Right ventricle myocardium inferior (tissue), 1 donor: ENCODE data around the gene C6. TPM values are rescaled to one million over a fixed set of nuclear protein-coding genes. Genes with fewer than 3 reads are reported as not detected.
"Not testable (repeated sequence)": the region's sequence is repeated elsewhere in the genome, so short reads cannot be mapped to it uniquely, and the experiment has no call there.

Experiments used
- ATAC-seq: fragments of 200-7000 bp; cut with Tn5 transposase; one replicate; pipeline ENCODE4 v1.9.1; 2020; ENCODE audit warnings: mild to moderate bottlenecking, moderate library complexity
- DNase-seq: peaks from one replicate; pipeline ENCODE4 v3.0.0; 2021; ENCODE audit errors: missing footprints
- intact Hi-C: fragments of 100-400 bp; cut with DNase I; formaldehyde crosslinking; loops from one replicate; pipeline ENCODE4 v1.11.0; 2022
- long read RNA-seq: library from polyadenylated mRNA; unstranded; transcript quantifications from one replicate; pipeline ENCODE4 v2.0.0, GENCODE V29; 2021
- total RNA-seq: library from RNA; stranded (reverse); fragmentation: NEBNext Ultra II Directional; extraction: Animal tissue kit (Norgen Biotek cat#: 25700); gene quantifications from one replicate; pipeline ENCODE4 v1.2.1, GENCODE V29; 2021
- donor health status: DM: no; HTN: yes; CAD: no; lungs with severe emphysema.

Gene C6
- 73.3 TPM for total RNA-seq
- long read RNA-seq, transcript C6-202 (18 exons, 3,551 nt), result major isoform, 32 of 42 reads
- long read RNA-seq, partial matches to known transcripts, result 2 of 42 reads
- long read RNA-seq, other reads (novel, unspliced or antisense), result 8 of 42 reads

- no peak for DNase-seq
- intact Hi-C loops, result no loop called here
- peak; percentile 79 for ATAC-seq
Observed at GRCh38 chr5:41213340-41213739, at the start of gene C6. C6 (minus strand) TSS chr5:41213532; CDS start chr5:41203230, 10,302 bp downstream.

GRCh38 chr5:41256400-41256799 lies 43.1 kb upstream of the C6 start:
- intact Hi-C loops, result no loop called here
- ATAC-seq (no peak), DNase-seq (no peak)

GRCh38 chr5:41253109-41253508 lies 39.8 kb upstream of the C6 start:
- no peak for DNase-seq
- intact Hi-C loops, result no loop called here
- ATAC-seq, result no peak

GRCh38 chr5:41252036-41252435 lies 38.7 kb upstream of the C6 start:
- intact Hi-C loops, result no loop called here

GRCh38 chr5:41250351-41250987 lies 37.1 kb upstream of the C6 start:
- intact Hi-C loops, result no loop called here
- DNase-seq (no peak), ATAC-seq (no peak)

More at GRCh38 chr5:41252036-41252435, 38.7 kb upstream of the C6 start:
- DNase-seq (no peak), ATAC-seq (no peak)

GRCh38 chr5:41247135-41247534 lies 33.8 kb upstream of the C6 start:
- DNase-seq, result no peak
- intact Hi-C loops, result no loop called here
- no peak for ATAC-seq

- DNase-seq (no peak), ATAC-seq (no peak)
- intact Hi-C loops, result no loop called here
Observed at GRCh38 chr5:41246376-41246775, 33.0 kb upstream of the C6 start.

GRCh38 chr5:41243558-41243957 lies 30.2 kb upstream of the C6 start:
- DNase-seq (no peak), ATAC-seq (no peak)
- intact Hi-C loops, result no loop called here

GRCh38 chr5:41240985-41241384 lies 27.7 kb upstream of the C6 start:
- no peak for DNase-seq
- no peak for ATAC-seq
- intact Hi-C loops, result no loop called here

- no peak for DNase-seq
- intact Hi-C loops, result no loop called here
Observed at GRCh38 chr5:41240390-41240789, 27.1 kb upstream of the C6 start.

GRCh38 chr5:41234475-41234874 lies 21.1 kb upstream of the C6 start:
- intact Hi-C loops, result no loop called here
- DNase-seq, result no peak
- ATAC-seq, result peak; percentile 44

More at GRCh38 chr5:41240390-41240789, 27.1 kb upstream of the C6 start:
- ATAC-seq, result peak; percentile 28

- intact Hi-C loops, result no loop called here
- no peak for DNase-seq
- no peak for ATAC-seq
Observed at GRCh38 chr5:41232797-41233196, 19.5 kb upstream of the C6 start.

- DNase-seq, intact Hi-C loops, ATAC-seq: not testable (repeated sequence)
Observed at GRCh38 chr5:41230276-41230675, 16.9 kb upstream of the C6 start.

- no peak for DNase-seq
- intact Hi-C loops, result no loop called here
- ATAC-seq, result no peak
Observed at GRCh38 chr5:41223962-41224361, 10.6 kb upstream of the C6 start.

- ATAC-seq, result no peak
- DNase-seq, result no peak
- intact Hi-C loops, result no loop called here
Observed at GRCh38 chr5:41219658-41220269, 6.4 kb upstream of the C6 start.

- intact Hi-C loops, result no loop called here
- DNase-seq (no peak), ATAC-seq (no peak)
Observed at GRCh38 chr5:41218929-41219657, 5.8 kb upstream of the C6 start.

- DNase-seq (no peak), ATAC-seq (no peak)
- intact Hi-C loops, result no loop called here
Observed at GRCh38 chr5:41214182-41214581, 850 bp upstream of the C6 start.

- DNase-seq (no peak), ATAC-seq (no peak)
- intact Hi-C loops, result no loop called here
Observed at GRCh38 chr5:41212935-41213334, 397 bp downstream of the C6 start.

- DNase-seq (no peak), ATAC-seq (no peak)
- intact Hi-C loops, result no loop called here
Observed at GRCh38 chr5:41211417-41211816, 1.9 kb downstream of the C6 start.

- ATAC-seq, intact Hi-C loops: not testable (repeated sequence)
- DNase-seq, result peak; percentile 56
Observed at GRCh38 chr5:41205475-41205874, 7.9 kb downstream of the C6 start.
